ENCODE measurements around the gene CD320.
"Not testable (repeated sequence)": the region's sequence is repeated elsewhere in the genome, so short reads cannot be mapped to it uniquely, and the experiment has no call there.

Gene CD320

DNA sequence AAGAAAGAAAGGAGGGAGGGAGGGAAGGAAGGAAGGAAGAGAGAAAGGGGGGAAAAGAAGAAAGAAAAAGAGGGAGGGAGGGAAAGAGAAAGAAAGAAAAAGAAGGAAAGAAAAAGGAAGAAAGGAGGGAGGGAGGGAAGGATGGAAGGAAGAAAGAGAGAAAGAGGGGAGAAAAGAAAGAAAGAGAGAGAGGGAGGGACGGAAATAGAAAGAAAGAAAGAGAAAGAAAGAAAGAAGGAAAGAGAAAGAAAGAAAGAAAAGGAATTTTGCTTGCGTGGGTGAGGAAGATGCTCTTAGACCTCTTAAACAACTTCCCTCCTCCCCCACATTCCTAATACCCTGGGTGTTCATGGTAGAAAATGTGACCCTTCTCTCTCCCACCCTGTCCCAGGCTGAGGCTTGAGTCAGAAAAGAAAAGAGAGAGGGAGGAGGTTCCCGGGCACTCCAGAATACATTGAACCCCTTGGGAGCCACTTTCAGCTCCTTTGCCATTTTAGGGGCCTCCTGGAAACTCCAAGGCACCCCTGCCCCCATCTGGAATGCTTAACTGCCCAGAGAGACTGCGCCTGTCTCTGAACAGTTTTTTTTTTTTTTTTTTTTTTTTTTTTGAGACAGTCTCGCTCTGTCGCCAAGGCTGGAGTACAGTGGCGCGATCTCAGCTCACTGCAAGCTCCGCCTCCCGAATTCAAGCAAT is 44.1 kb upstream of the CD320 start:
- Histone ChIP-seq H3K27ac (ENCODE audit: low read depth, low read length) (no peak overlapping the region), H3K4me1 (ENCODE audit: control insufficient read depth in 1 of 2, insufficient read depth in 2 of 2, low read length in 2 of 2) (peaks cover 0 to 6% of the 10 kb centered on the region in 2 experiments), H3K18ac (ENCODE audit: low read length) (no peak overlapping the region), H2BK12ac (ENCODE audit: low read length) (no peak overlapping the region), H2BK120ac (ENCODE audit: insufficient read depth, low read length, poor library complexity) (no peak overlapping the region), H2AFZ (ENCODE audit: insufficient read depth, low read length, poor library complexity) (no peak overlapping the region), H2BK5ac (ENCODE audit: low read depth, low read length, poor library complexity) (no peak overlapping the region), H4K8ac (ENCODE audit: low read depth, low read length) (no peak overlapping the region), H3K9me3 (ENCODE audit: insufficient read depth, low read depth, low read length) (no peaks in the 10 kb centered on the region), H3K4me2 (ENCODE audit: low read length) (peak overlapping the region; percentile 10), H3K23ac (ENCODE audit: low read length) (no peak overlapping the region), H2AK5ac (ENCODE audit: low read length) (no peak overlapping the region), H3K79me1 (ENCODE audit: low read length) (peaks cover 2% of the 10 kb centered on the region), H4K91ac (ENCODE audit: low read depth, low read length) (no peak overlapping the region), H3K79me2 (ENCODE audit: control insufficient read depth, insufficient read depth, low read length, poor library complexity) (no peaks in the 10 kb centered on the region), H3K27me3 (ENCODE audit: insufficient read depth, low read length) (no peaks in the 10 kb centered on the region), H3K36me3 (ENCODE audit: control insufficient read depth in 1 of 2, insufficient read depth in 2 of 2, low read length in 2 of 2) (no peaks in the 10 kb centered on the region), H3K4ac (ENCODE audit: low read depth, low read length) (no peak overlapping the region), H3K4me3 (ENCODE audit: low read depth, low read length) (no peak overlapping the region), H4K12ac (ENCODE audit: low read depth, low read length) (no peak overlapping the region), H3K9ac (ENCODE audit: low read length) (no peak overlapping the region), H3K14ac (ENCODE audit: low read length) (no peak overlapping the region)
- no peak for DNase-seq
- WGBS (ENCODE audit: extremely low coverage, insufficient coverage, insufficient read length) = 100% methylated on average over 1 of the region's 10 CpGs

DNA sequence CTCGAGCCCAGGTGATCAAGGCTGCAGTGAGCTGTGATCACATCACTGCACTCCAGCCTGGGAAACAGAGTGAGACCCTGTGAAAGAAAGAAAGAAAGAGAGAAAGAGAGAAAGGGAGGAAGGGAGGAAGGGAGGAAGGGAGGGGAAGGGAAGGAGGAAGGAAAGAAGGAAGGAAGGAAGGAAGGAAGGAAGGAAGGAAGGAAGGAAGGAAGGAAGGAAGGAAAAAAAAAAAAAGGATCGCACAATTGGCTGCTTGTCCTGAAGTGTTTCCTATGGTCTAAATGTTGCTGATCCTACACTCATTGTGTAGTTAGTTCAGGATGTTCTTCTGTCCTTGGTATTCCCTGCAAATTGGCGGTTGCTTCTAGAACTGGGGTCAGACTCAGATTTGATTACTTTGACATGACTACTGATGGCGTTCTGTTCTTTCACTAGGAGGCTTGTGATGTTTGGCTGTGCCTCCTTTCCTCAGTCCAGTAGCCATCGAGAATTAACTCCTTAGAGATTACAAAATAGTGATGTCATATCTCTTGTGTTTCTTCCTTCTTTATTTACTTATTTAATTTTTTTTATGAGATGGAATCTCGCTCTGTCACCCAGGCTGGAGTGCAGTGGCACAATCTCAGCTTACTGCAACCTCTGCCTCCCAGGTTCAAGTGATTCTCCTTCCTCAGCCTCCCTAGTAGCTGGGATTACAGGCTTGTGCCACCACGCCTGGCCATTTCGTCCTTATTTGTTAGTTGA is 41.6 kb upstream of the CD320 start:
- not testable (repeated sequence) for H3K23ac ChIP-seq (ENCODE audit: low read length); H3K36me3 ChIP-seq (ENCODE audit: control insufficient read depth in 1 of 2, insufficient read depth in 2 of 2, low read length in 2 of 2); H4K12ac ChIP-seq (ENCODE audit: low read depth, low read length); H3K4me3 ChIP-seq (ENCODE audit: low read depth, low read length); H3K4me2 ChIP-seq (ENCODE audit: low read length); H2BK120ac ChIP-seq (ENCODE audit: insufficient read depth, low read length, poor library complexity); H3K4ac ChIP-seq (ENCODE audit: low read depth, low read length); H2BK5ac ChIP-seq (ENCODE audit: low read depth, low read length, poor library complexity); DNase-seq; H3K27me3 ChIP-seq (ENCODE audit: insufficient read depth, low read length); H3K18ac ChIP-seq (ENCODE audit: low read length); H3K14ac ChIP-seq (ENCODE audit: low read length); H3K9me3 ChIP-seq (ENCODE audit: insufficient read depth, low read depth, low read length); H2AK5ac ChIP-seq (ENCODE audit: low read length); H3K4me1 ChIP-seq (ENCODE audit: control insufficient read depth in 1 of 2, insufficient read depth in 2 of 2, low read length in 2 of 2); H2BK12ac ChIP-seq (ENCODE audit: low read length); H4K8ac ChIP-seq (ENCODE audit: low read depth, low read length); H3K79me2 ChIP-seq (ENCODE audit: control insufficient read depth, insufficient read depth, low read length, poor library complexity); H2AFZ ChIP-seq (ENCODE audit: insufficient read depth, low read length, poor library complexity); H4K91ac ChIP-seq (ENCODE audit: low read depth, low read length); H3K9ac ChIP-seq (ENCODE audit: low read length); H3K79me1 ChIP-seq (ENCODE audit: low read length); H3K27ac ChIP-seq (ENCODE audit: low read depth, low read length)
- WGBS (ENCODE audit: extremely low coverage, insufficient coverage, insufficient read length) = no CpG with 5 or more reads among the region's 8 CpGs

DNA sequence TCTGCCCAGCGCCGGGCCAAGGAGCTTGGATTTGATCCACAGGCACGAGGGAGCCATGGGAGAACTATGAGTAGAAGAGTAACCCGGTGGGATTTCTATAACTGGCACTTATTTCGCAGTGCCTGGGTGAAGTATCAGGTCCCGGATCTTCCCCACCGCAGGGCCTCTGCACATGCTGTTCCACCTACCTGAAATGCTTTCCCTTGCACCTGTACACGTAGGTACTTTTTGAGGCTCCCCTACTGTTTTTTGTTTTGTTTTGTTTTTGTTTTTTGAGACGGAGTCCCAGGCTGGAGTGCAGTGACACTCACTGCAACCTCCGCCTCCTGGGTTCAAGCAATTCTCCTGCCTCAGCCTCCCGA is 35.3 kb upstream of the CD320 start:
- Histone ChIP-seq H3K14ac (ENCODE audit: low read length) (no peak overlapping the region), H3K9me3 (ENCODE audit: insufficient read depth, low read depth, low read length) (no peaks in the 10 kb centered on the region), H3K23ac (ENCODE audit: low read length) (no peak overlapping the region), H3K36me3 (ENCODE audit: control insufficient read depth in 1 of 2, insufficient read depth in 2 of 2, low read length in 2 of 2) (no peaks in the 10 kb centered on the region), H2BK5ac (ENCODE audit: low read depth, low read length, poor library complexity) (no peak overlapping the region), H3K4ac (ENCODE audit: low read depth, low read length) (no peak overlapping the region), H2BK120ac (ENCODE audit: insufficient read depth, low read length, poor library complexity) (no peak overlapping the region), H3K27me3 (ENCODE audit: insufficient read depth, low read length) (peaks cover 8% of the 10 kb centered on the region), H4K8ac (ENCODE audit: low read depth, low read length) (no peak overlapping the region), H3K4me1 (ENCODE audit: control insufficient read depth in 1 of 2, insufficient read depth in 2 of 2, low read length in 2 of 2) (peaks cover 4 to 7% of the 10 kb centered on the region in 2 experiments), H2AK5ac (ENCODE audit: low read length) (no peak overlapping the region), H3K27ac (ENCODE audit: low read depth, low read length) (no peak overlapping the region), H3K18ac (ENCODE audit: low read length) (no peak overlapping the region), H3K79me1 (ENCODE audit: low read length) (peaks cover 3% of the 10 kb centered on the region), H3K9ac (ENCODE audit: low read length) (no peak overlapping the region), H3K79me2 (ENCODE audit: control insufficient read depth, insufficient read depth, low read length, poor library complexity) (peaks cover 3% of the 10 kb centered on the region), H2AFZ (ENCODE audit: insufficient read depth, low read length, poor library complexity) (no peak overlapping the region), H4K12ac (ENCODE audit: low read depth, low read length) (no peak overlapping the region), H3K4me2 (ENCODE audit: low read length) (peak overlapping the region; percentile 63), H4K91ac (ENCODE audit: low read depth, low read length) (no peak overlapping the region), H2BK12ac (ENCODE audit: low read length) (no peak overlapping the region), H3K4me3 (ENCODE audit: low read depth, low read length) (no peak overlapping the region)
- WGBS (ENCODE audit: extremely low coverage, insufficient coverage, insufficient read length) = no CpG with 5 or more reads among the region's 11 CpGs
- DNase-seq = no peak

DNA sequence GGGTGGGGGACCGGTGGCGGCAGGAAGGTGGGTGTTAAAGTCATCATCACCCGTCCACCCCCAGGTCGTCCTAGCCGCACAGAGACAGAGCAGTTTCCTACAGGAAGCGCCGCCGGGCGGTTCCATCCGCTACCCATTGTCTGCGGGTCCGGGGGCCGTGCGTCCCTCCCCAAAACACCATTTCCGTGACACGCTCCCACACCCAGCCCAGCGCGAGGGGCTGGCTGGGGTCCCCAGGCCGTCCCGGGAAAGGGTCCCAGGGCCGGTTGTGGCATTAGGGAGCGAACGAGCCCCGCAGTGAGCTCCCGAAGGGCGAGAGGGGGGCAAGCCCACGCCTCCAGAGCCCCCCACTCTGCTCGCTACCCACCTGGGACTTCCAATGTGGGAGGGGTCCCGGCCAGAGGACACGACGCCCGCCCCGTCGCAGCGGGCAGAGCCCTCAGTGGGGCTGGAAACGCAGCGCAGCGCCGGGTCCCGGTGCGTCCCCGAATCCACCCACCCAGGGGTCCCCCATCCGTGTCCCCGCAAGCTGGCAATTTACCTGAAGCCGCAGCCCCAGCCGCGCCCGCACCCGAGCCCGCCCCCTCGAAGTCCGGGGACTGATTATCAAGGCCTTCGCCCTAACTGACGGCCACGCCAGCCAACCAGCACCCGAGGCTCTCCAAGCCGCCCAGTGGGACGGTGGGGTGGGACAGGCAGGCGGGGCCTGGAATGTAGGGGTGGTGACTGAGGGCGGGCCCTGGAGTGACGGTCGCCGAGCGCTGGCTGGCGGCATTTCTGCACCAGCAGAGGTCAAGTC is 34.7 kb upstream of the CD320 start, which contains the start of gene KANK3:
TSS of gene KANK3 (minus strand) at position 579 of the 799 bp plus-strand sequence. CDS start 5,434 bp downstream, outside the sequence.
- peak within 1 kb of the TSS; percentile 28 for H4K12ac ChIP-seq (ENCODE audit: low read depth, low read length)
- peaks cover 3% of the 10 kb centered on the region for H3K79me2 ChIP-seq (ENCODE audit: control insufficient read depth, insufficient read depth, low read length, poor library complexity)
- no peaks in the 10 kb centered on the region for H3K9me3 ChIP-seq (ENCODE audit: insufficient read depth, low read depth, low read length)
- H3K27ac ChIP-seq (ENCODE audit: low read depth, low read length) = no peak within 1 kb of the TSS
- H4K8ac ChIP-seq (ENCODE audit: low read depth, low read length) = peak within 1 kb of the TSS; percentile 59
- no peak within 1 kb of the TSS for H3K23ac ChIP-seq (ENCODE audit: low read length)
- peaks cover 8% of the 10 kb centered on the region for H3K27me3 ChIP-seq (ENCODE audit: insufficient read depth, low read length)
- H4K91ac ChIP-seq (ENCODE audit: low read depth, low read length) = peak within 1 kb of the TSS; percentile 45
- no peaks in the 10 kb centered on the region for H3K36me3 ChIP-seq (ENCODE audit: control insufficient read depth in 1 of 2, insufficient read depth in 2 of 2, low read length in 2 of 2)
- peak within 1 kb of the TSS; percentile 63 for H3K4me2 ChIP-seq (ENCODE audit: low read length)
- no peak within 1 kb of the TSS for H2BK120ac ChIP-seq (ENCODE audit: insufficient read depth, low read length, poor library complexity)
- peak within 1 kb of the TSS; percentile 54 for H2AFZ ChIP-seq (ENCODE audit: insufficient read depth, low read length, poor library complexity)
- peak within 1 kb of the TSS; percentile 20 for H3K18ac ChIP-seq (ENCODE audit: low read length)
- no peak within 1 kb of the TSS for H2BK12ac ChIP-seq (ENCODE audit: low read length)
- peak within 1 kb of the TSS; percentile 69 for H3K4me3 ChIP-seq (ENCODE audit: low read depth, low read length)
- no peak within 1 kb of the TSS for H2AK5ac ChIP-seq (ENCODE audit: low read length)
- H3K9ac ChIP-seq (ENCODE audit: low read length) = peak within 1 kb of the TSS; percentile 17
- H3K4ac ChIP-seq (ENCODE audit: low read depth, low read length) = no peak within 1 kb of the TSS
- no CpG with 5 or more reads among the region's 65 CpGs for WGBS (ENCODE audit: extremely low coverage, insufficient coverage, insufficient read length)
- peaks cover 4 to 6% of the 10 kb centered on the region in 2 experiments for H3K4me1 ChIP-seq (ENCODE audit: control insufficient read depth in 1 of 2, insufficient read depth in 2 of 2, low read length in 2 of 2)
- peak within 1 kb of the TSS; percentile 30 for H3K14ac ChIP-seq (ENCODE audit: low read length)
- DNase-seq = peak; percentile 71 to 83
- no peak within 1 kb of the TSS for H2BK5ac ChIP-seq (ENCODE audit: low read depth, low read length, poor library complexity)
- H3K79me1 ChIP-seq (ENCODE audit: low read length) = peaks cover 3% of the 10 kb centered on the region

All from trophoblast cell (in vitro differentiated cells and primary cell).